RWPE2 (cell line): ENCODE results near the gene UFC1.

Experiments
- ATAC-seq: fragments of 200-7000 bp; cut with Tn5 transposase; 3 replicates; pipeline ENCODE4 v1.9.1; 2021; ENCODE audit warnings: low read depth
- DNase-seq: peaks from one replicate; pipeline ENCODE4 v3.0.0-alpha.2; 2020; ENCODE audit warnings: low spot score
- H3K27ac ChIP-seq: fragments of 450-650 bp; 2 replicates; pipeline ENCODE4 v1.5.1; 2017; ENCODE audit warnings: mild to moderate bottlenecking; ENCODE audit not compliant: poor library complexity, severe bottlenecking
- H3K27me3 ChIP-seq: fragments of 250-450 bp; sonication (Bioruptor Pico); 2 replicates; pipeline ENCODE4 v1.5.1; 2021; ENCODE audit warnings: mild to moderate bottlenecking, moderate library complexity; ENCODE audit not compliant: insufficient read depth, poor library complexity, severe bottlenecking
- H3K36me3 ChIP-seq: fragments of 250-450 bp; sonication (Bioruptor Pico); 2 replicates; pipeline ENCODE4 v1.5.1; 2020; ENCODE audit warnings: low read depth, mild to moderate bottlenecking, moderate library complexity
- H3K4me1 ChIP-seq: fragments of 250-450 bp; sonication (Bioruptor Pico); 2 replicates; pipeline ENCODE4 v1.5.1; 2021; ENCODE audit warnings: mild to moderate bottlenecking, moderate library complexity; ENCODE audit not compliant: insufficient read depth, poor library complexity, severe bottlenecking
- H3K4me3 ChIP-seq: fragments of 250-450 bp; sonication (Bioruptor Pico); 2 replicates; pipeline ENCODE4 v1.5.1; 2021; ENCODE audit warnings: mild to moderate bottlenecking, moderate library complexity; ENCODE audit not compliant: severe bottlenecking
- H3K9me3 ChIP-seq: fragments of 250-450 bp; sonication (Bioruptor Pico); 2 replicates; pipeline ENCODE4 v1.5.1; 2021; ENCODE audit warnings: mild to moderate bottlenecking, moderate library complexity; ENCODE audit not compliant: severe bottlenecking
- TF ChIP-seq, protein P1 (sequence below): fragments of 450-650 bp; IDR thresholded peaks from one replicate; pipeline ENCODE4 v1.5.1; 2017; ENCODE audit warnings: mild to moderate bottlenecking, moderate library complexity; ENCODE audit not compliant: poor library complexity, severe bottlenecking

The UFC1 gene

DNA sequence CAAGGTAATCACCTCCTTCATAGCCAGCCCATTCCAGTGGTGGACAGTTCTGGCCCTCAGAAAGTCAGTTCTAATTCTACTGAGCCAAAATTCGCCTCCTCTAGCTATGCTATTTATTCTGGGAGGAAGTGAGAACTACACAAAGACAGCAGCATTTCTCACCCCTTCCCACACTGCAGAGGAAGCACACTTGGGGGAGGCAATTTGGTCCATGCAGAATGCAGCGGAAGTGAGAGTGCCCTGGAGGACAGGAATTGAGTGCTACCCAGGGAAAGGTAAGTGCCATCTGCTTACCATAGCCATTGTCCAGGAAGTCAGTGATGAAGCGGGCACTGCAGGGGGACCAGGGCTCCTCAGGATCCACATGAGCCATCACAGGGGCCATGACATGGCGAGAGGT, 41.4 kb downstream of the UFC1 start:
- H3K4me1 ChIP-seq, result no peaks in the 10 kb centered on the region
- H3K36me3 ChIP-seq, result no peaks in the 10 kb centered on the region
- no peaks in the 10 kb centered on the region for H3K27me3 ChIP-seq
- no peaks in the 10 kb centered on the region for H3K9me3 ChIP-seq
- no peak overlapping the region for H3K4me3 ChIP-seq
- TF ChIP-seq, protein P1, sequence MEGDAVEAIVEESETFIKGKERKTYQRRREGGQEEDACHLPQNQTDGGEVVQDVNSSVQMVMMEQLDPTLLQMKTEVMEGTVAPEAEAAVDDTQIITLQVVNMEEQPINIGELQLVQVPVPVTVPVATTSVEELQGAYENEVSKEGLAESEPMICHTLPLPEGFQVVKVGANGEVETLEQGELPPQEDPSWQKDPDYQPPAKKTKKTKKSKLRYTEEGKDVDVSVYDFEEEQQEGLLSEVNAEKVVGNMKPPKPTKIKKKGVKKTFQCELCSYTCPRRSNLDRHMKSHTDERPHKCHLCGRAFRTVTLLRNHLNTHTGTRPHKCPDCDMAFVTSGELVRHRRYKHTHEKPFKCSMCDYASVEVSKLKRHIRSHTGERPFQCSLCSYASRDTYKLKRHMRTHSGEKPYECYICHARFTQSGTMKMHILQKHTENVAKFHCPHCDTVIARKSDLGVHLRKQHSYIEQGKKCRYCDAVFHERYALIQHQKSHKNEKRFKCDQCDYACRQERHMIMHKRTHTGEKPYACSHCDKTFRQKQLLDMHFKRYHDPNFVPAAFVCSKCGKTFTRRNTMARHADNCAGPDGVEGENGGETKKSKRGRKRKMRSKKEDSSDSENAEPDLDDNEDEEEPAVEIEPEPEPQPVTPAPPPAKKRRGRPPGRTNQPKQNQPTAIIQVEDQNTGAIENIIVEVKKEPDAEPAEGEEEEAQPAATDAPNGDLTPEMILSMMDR, result no peak
- ATAC-seq (no peak), DNase-seq (no peak)
- H3K27ac ChIP-seq, result no peak overlapping the region

DNA sequence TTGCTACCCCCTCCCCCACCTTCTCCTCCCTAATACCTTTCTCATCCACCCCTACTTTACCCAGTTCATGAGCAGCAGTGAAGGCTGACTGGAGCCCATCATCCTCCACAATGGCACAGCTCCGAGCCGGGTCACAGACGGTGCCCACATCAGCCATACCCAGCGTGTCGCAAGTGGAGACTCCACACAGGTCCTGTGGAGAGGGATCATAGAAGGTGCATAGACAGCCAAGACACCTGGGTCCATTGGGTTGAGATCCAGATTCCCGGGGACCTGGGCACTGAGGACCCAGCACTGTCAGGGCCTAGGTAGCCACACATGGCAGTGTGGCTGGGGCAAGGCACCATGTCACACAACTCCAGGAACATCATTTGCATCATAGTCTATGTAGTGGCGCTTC, 42.3 kb downstream of the UFC1 start:
- DNase-seq (no peak), ATAC-seq (no peak)
- Histone ChIP-seq H3K4me3 (no peak overlapping the region), H3K27me3 (no peaks in the 10 kb centered on the region), H3K9me3 (no peaks in the 10 kb centered on the region), H3K27ac (no peak overlapping the region), H3K4me1 (peaks cover under 1% of the 10 kb centered on the region), H3K36me3 (no peaks in the 10 kb centered on the region)
- TF ChIP-seq, protein P1, result no peak

DNA sequence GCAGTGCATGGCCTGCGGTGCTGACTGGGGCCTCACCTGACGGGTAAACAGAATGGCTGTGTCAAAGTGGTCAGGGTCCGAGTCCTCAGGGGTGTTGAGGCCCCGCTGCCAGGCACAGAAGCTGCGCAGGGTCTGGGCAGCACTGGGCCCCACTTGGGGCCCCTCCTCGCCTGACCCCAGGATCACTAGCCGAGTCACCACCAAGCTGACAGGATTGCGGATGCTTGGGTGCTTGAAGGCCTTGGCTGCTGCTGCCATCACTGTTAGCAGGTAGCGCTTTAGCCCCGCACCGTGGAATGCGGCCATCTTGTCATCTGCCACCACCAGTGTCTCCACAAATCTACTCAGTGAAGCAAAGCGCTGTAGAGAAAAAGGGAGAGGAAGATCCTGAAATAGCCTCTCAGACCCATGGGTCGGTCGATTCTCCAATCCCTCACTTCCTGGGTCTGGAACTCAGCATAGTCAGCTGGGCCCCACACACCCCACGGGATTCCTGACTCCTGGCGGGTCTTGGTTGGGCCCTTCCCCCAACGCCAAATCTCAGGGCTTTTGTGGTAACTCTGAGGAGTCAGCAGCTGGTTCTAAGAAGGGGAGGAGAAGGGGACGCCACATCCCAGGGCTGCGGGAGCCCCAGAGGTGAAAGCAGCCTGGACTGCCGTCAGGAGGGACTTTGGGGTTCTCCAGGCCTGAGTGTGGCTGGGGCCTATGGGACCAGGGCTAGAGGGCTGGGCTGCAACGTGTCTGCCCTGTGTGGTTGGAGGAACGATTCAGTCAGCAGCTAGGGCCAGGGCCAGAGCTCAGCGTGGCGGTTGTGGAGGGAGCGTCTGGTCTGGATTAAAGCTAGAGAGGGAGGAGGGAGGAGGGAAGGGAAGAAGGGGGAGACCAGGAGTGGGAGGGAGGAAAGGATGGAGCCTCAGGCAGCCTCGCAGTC, 43.0 kb downstream of the UFC1 start:
- no peak for ATAC-seq
- Histone ChIP-seq H3K27me3 (no peaks in the 10 kb centered on the region), H3K4me3 (no peak overlapping the region), H3K36me3 (no peaks in the 10 kb centered on the region), H3K27ac (no peak overlapping the region), H3K4me1 (peaks cover 6% of the 10 kb centered on the region), H3K9me3 (no peaks in the 10 kb centered on the region)
- DNase-seq, result no peak
- TF ChIP-seq, protein P1, result no peak

DNA sequence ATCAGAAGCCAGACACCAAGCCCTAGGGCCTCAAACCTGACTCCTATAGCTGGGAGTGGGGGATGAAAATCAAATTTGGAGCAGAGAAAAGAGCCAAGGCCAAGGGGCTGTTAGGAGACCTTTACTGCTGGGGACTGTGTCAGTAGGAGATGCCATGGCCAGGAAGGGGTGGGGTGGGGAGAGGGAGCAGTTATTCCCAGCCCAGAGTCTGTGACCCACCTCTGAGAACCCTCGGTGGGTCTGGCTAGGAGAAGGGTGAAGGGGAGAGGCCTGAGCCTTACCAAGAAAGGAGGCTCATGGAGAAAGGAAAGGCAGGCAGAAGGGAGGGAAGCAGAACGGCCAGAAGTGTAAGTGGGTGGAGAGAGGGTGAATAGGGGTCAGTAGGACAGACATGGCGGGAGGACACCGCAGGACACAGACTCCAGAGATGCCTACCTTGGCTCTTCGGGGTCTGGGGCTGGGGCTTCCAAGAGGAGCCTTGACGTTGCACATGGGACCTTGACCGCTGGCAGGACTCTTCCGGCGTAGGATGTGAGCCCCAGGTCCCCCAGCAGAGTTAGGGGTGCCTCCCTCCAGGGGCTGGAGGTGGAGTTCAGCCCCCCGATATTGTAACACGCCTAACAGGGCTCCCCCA, 43.9 kb downstream of the UFC1 start:
- DNase-seq (no peak), ATAC-seq (no peak)
- TF ChIP-seq, protein P1, result no peak
- H3K36me3 ChIP-seq, result no peaks in the 10 kb centered on the region; the same call in 1 of the 2 replicates
- H3K4me1 ChIP-seq, result peaks cover 6% of the 10 kb centered on the region
- no peaks in the 10 kb centered on the region for H3K9me3 ChIP-seq
- H3K27me3 ChIP-seq, result no peaks in the 10 kb centered on the region
- no peak overlapping the region for H3K4me3 ChIP-seq
- no peak overlapping the region for H3K27ac ChIP-seq
